Hematopoietic multipotent progenitor cell treated with erythropoietin and hydrocortisone succinate and interleukin-3 and kit ligand, for 17 days (in vitro differentiated cells): ENCODE measurements around the gene PHF23.
"Not testable (repeated sequence)": the region's sequence is repeated elsewhere in the genome, so short reads cannot be mapped to it uniquely, and the experiment has no call there.

Experiments
- DNase-seq: peaks from one replicate; pipeline ENCODE4 v3.0.0-alpha.2; 2015; ENCODE audit warnings: low spot score

Gene PHF23

GRCh38 chr17:7258731-7259554 lies 19.7 kb upstream of the PHF23 start:
- DNase-seq, result no peak

GRCh38 chr17:7256766-7257456 lies 17.7 kb upstream of the PHF23 start:
- no peak for DNase-seq

- no peak for DNase-seq
These were observed 15.3 kb upstream of the PHF23 start for GRCh38 chr17:7254511-7254910.

- no peak for DNase-seq
These were observed 13.8 kb upstream of the PHF23 start for GRCh38 chr17:7253082-7253481.

- peak; percentile 95 for DNase-seq
These were observed 13.2 kb upstream of the PHF23 start, which contains the start of gene ELP5 for GRCh38 chr17:7252176-7253043. Gene ELP5, plus strand, starts transcription at chr17:7252215. Its CDS starts 336 bp downstream, at chr17:7252551.

GRCh38 chr17:7251661-7252175 lies 12.5 kb upstream of the PHF23 start, which contains the start of gene CTDNEP1:
Gene CTDNEP1, minus strand, starts transcription at chr17:7251734. Its CDS starts 438 bp downstream, at chr17:7251296.
- peak; percentile 100 for DNase-seq

GRCh38 chr17:7250695-7251627 lies 11.7 kb upstream of the PHF23 start:
- peak; percentile 52 for DNase-seq

- no peak for DNase-seq
These were observed 10.6 kb upstream of the PHF23 start for GRCh38 chr17:7249830-7250229.

- DNase-seq, result no peak
These were observed 10.0 kb upstream of the PHF23 start for GRCh38 chr17:7249214-7249613.

- DNase-seq, result no peak
These were observed 9.5 kb upstream of the PHF23 start for GRCh38 chr17:7248796-7249195.

GRCh38 chr17:7246779-7247178 lies 7.5 kb upstream of the PHF23 start:
- no peak for DNase-seq

GRCh38 chr17:7243838-7244237 lies 4.6 kb upstream of the PHF23 start:
- not testable (repeated sequence) for DNase-seq

GRCh38 chr17:7243453-7243729 lies 4.1 kb upstream of the PHF23 start:
- no peak for DNase-seq

GRCh38 chr17:7242717-7243452 lies 3.6 kb upstream of the PHF23 start:
- DNase-seq, result peak; percentile 100

GRCh38 chr17:7241783-7242716 lies 2.8 kb upstream of the PHF23 start, which contains the start of gene GABARAP:
Gene GABARAP, minus strand, starts transcription at chr17:7242449. Its CDS starts 119 bp downstream, at chr17:7242330.
- peak; percentile 97 for DNase-seq

GRCh38 chr17:7241090-7241733 lies 2.0 kb upstream of the PHF23 start:
- DNase-seq, result no peak

- DNase-seq, result peak; percentile 41
These were observed 1.1 kb upstream of the PHF23 start for GRCh38 chr17:7240375-7240774.

GRCh38 chr17:7238420-7239090 lies 702 bp downstream of the PHF23 start:
- peak; percentile 63 for DNase-seq
